HepG2 (cell line): ENCODE results near the gene SETD2. TPM values are rescaled to one million over a fixed set of nuclear protein-coding genes. Genes with fewer than 3 reads are reported as not detected.
A peak's percentile ranks its signal among the peaks of the same experiment; 100 is the strongest.

Source experiments
- BHLHE40 ChIP-seq: IDR thresholded peaks from 2 replicates; pipeline ENCODE4 v1.6.1; 2011; ENCODE audit warnings: low read length, improper control_type of control experiment
- CREBL2 ChIP-seq: sonication (generic); formaldehyde crosslinking; IDR thresholded peaks from 2 replicates; pipeline ENCODE4 v1.8.1; 2023; ENCODE audit warnings: missing genetic modification reagents, mild to moderate bottlenecking, borderline replicate concordance
- DNMT3B ChIP-seq: conservative IDR thresholded peaks from 2 replicates; pipeline ENCODE4 v1.6.1; 2016; ENCODE audit warnings: missing biosample characterization, control low read depth
- FOXK1 ChIP-seq: sonication (generic); formaldehyde crosslinking; IDR thresholded peaks from 2 replicates; pipeline ENCODE4 v1.4.0; 2020; ENCODE audit warnings: low read depth, missing genetic modification reagents, borderline replicate concordance
- GTF3A ChIP-seq: sonication (generic); formaldehyde crosslinking; conservative IDR thresholded peaks from 2 replicates; pipeline ENCODE4 v1.4.0; 2020; ENCODE audit warnings: mild to moderate bottlenecking, missing genetic modification reagents
- HHEX ChIP-seq: IDR thresholded peaks from 2 replicates; pipeline ENCODE4 v1.6.1; 2016; ENCODE audit warnings: control low read depth
- IRX3 ChIP-seq: sonication (generic); formaldehyde crosslinking; IDR thresholded peaks from 2 replicates; pipeline ENCODE4 v1.8.1; 2023; ENCODE audit warnings: mild to moderate bottlenecking, low read depth, missing genetic modification reagents, borderline replicate concordance
- KDM5A ChIP-seq: fragments of 200-600 bp; sonication (generic); IDR thresholded peaks from 2 replicates; pipeline ENCODE4 v1.7.0; 2018; ENCODE audit warnings: antibody characterized with exemption, mild to moderate bottlenecking, low read length, borderline replicate concordance
- MEIS1 ChIP-seq: sonication (generic); formaldehyde crosslinking; IDR thresholded peaks from 2 replicates; pipeline ENCODE4 v1.9.0; 2021; ENCODE audit warnings: mild to moderate bottlenecking, missing genetic modification reagents, moderate library complexity, borderline replicate concordance
- MTA1 ChIP-seq: sonication (generic); formaldehyde crosslinking; IDR thresholded peaks from 2 replicates; pipeline ENCODE4 v1.4.0; 2020; ENCODE audit warnings: missing genetic modification reagents, mild to moderate bottlenecking, borderline replicate concordance
- NFATC3 ChIP-seq: sonication (generic); formaldehyde crosslinking; IDR thresholded peaks from 2 replicates; pipeline ENCODE4 v1.5.1; 2020; ENCODE audit warnings: mild to moderate bottlenecking, missing genetic modification reagents
- NFYB ChIP-seq: sonication (generic); formaldehyde crosslinking; IDR thresholded peaks from 2 replicates; pipeline ENCODE4 v1.4.0; 2020; ENCODE audit warnings: missing genetic modification reagents
- PHF8 ChIP-seq: sonication (generic); formaldehyde crosslinking; IDR thresholded peaks from 2 replicates; pipeline ENCODE4 v1.5.0; 2020; ENCODE audit warnings: missing genetic modification reagents
- POGZ ChIP-seq: sonication (generic); formaldehyde crosslinking; IDR thresholded peaks from 2 replicates; pipeline ENCODE4 v1.4.0; 2020; ENCODE audit warnings: mild to moderate bottlenecking, missing genetic modification reagents
- SIX4 ChIP-seq: sonication (generic); formaldehyde crosslinking; IDR thresholded peaks from 2 replicates; pipeline ENCODE4 v1.4.0; 2020; ENCODE audit warnings: missing genetic modification reagents
- SRSF9 ChIP-seq: fragments of 200-400 bp; formaldehyde crosslinking; IDR thresholded peaks from 2 replicates; pipeline ENCODE4 v1.6.1; 2018; ENCODE audit warnings: borderline replicate concordance, mild to moderate bottlenecking, low read depth, low read length; ENCODE audit not compliant: insufficient read depth, poor library complexity, severe bottlenecking
- TEAD3 ChIP-seq: optimal IDR thresholded peaks from 2 replicates; pipeline ENCODE3; 2016; ENCODE audit warnings: borderline replicate concordance
- ZFP91 ChIP-seq: sonication (generic); formaldehyde crosslinking; IDR thresholded peaks from 2 replicates; pipeline ENCODE4 v1.9.0; 2022; ENCODE audit warnings: missing genetic modification reagents, mild to moderate bottlenecking, borderline replicate concordance
- ZNF235 ChIP-seq: sonication (generic); formaldehyde crosslinking; IDR thresholded peaks from 2 replicates; pipeline ENCODE4 v1.8.1; 2023; ENCODE audit warnings: mild to moderate bottlenecking, missing genetic modification reagents, borderline replicate concordance
- ZNF275 ChIP-seq: sonication (generic); formaldehyde crosslinking; IDR thresholded peaks from 2 replicates; pipeline ENCODE4 v1.8.0; 2022; ENCODE audit warnings: missing genetic modification reagents, mild to moderate bottlenecking, inconsistent platforms, borderline replicate concordance
- ZNF343 ChIP-seq: sonication (generic); formaldehyde crosslinking; IDR thresholded peaks from 2 replicates; pipeline ENCODE4 v1.4.0; 2020; ENCODE audit warnings: mild to moderate bottlenecking, missing genetic modification reagents
- ZNF563 ChIP-seq: sonication (generic); formaldehyde crosslinking; IDR thresholded peaks from 2 replicates; pipeline ENCODE4 v1.8.0; 2022; ENCODE audit warnings: mild to moderate bottlenecking, moderate library complexity, missing genetic modification reagents
- ZNF576 ChIP-seq: sonication (generic); formaldehyde crosslinking; IDR thresholded peaks from 2 replicates; pipeline ENCODE4 v1.4.0; 2020; ENCODE audit warnings: mild to moderate bottlenecking, missing genetic modification reagents
- ZNF607 ChIP-seq: sonication (generic); formaldehyde crosslinking; IDR thresholded peaks from 2 replicates; pipeline ENCODE4 v1.5.1; 2020; ENCODE audit warnings: missing genetic modification reagents, mild to moderate bottlenecking, borderline replicate concordance
- ZNF703 ChIP-seq: sonication (generic); formaldehyde crosslinking; IDR thresholded peaks from 2 replicates; pipeline ENCODE4 v1.5.1; 2020; ENCODE audit warnings: missing genetic modification reagents, mild to moderate bottlenecking, moderate library complexity, borderline replicate concordance
- ZNF782 ChIP-seq: sonication (generic); formaldehyde crosslinking; IDR thresholded peaks from 2 replicates; pipeline ENCODE4 v1.4.0; 2020; ENCODE audit warnings: missing genetic modification reagents, mild to moderate bottlenecking, borderline replicate concordance
- polyA plus RNA-seq, 8 experiments: library from polyadenylated mRNA; depleted of rRNA in 3 of 8; stranded (reverse) in 7 of 8; unstranded in 1 of 8; fragments of >200 nt; fragmentation: Illumina TruSeq in 4 of 8; extraction: Trizol in 4 of 8; gene quantifications; 2 replicates each; pipeline versions ENCODE4 v1.2.1 to v1.2.3, GENCODE V29; 2011 to 2016; ENCODE audit warnings: low read depth in 4 of 8, missing spikeins in 1 of 8, mixed read lengths in 1 of 8; ENCODE audit not compliant: insufficient read depth in 1 of 8
- total RNA-seq, 5 experiments: library from RNA; depleted of rRNA; stranded (reverse); fragments of >200 nt; fragmentation: Illumina TruSeq; extraction: Trizol; gene quantifications; 2 replicates each; pipeline ENCODE4 v1.2.3, GENCODE V29; 2016; ENCODE audit warnings: low read depth in 1 of 5

SETD2 gene
- total and polyA plus RNA-seq, 2 of the 13 experiments (the other 11 are each of a cell fraction or from before 2014, with no cell fraction given): 14.2 to 24.2 TPM

- TF ChIP-seq ZNF576 (CRISPR knock-in tag): no peak
- no peak for TF ChIP-seq ZNF703 (CRISPR knock-in tag)
- no peak for TF ChIP-seq FOXK1 (CRISPR knock-in tag)
- TF ChIP-seq ZNF563 (CRISPR knock-in tag): peak; percentile 55; the same call in 1 of the 2 replicates
- TF ChIP-seq ZNF235 (CRISPR knock-in tag): 0 out of 2 replicates have a peak, but pooled peaks have one; percentile 62
- peak; percentile 80; the same call in 1 of the 2 replicates for TF ChIP-seq CREBL2 (CRISPR knock-in tag)
- peak; percentile 16; the same call in 1 of the 2 replicates for TF ChIP-seq KDM5A
- TF ChIP-seq TEAD3 (CRISPR knock-in tag): peak; percentile 7
- no peak for TF ChIP-seq NFATC3 (CRISPR knock-in tag)
- TF ChIP-seq DNMT3B (CRISPR knock-in tag): no peak
- TF ChIP-seq SIX4 (CRISPR knock-in tag): no peak
- peak; percentile 97 for TF ChIP-seq PHF8 (CRISPR knock-in tag)
- 0 out of 2 replicates have a peak, but pooled peaks have one; percentile 13 for TF ChIP-seq ZNF275 (CRISPR knock-in tag)
- no peak; the same call in 1 of the 2 replicates for TF ChIP-seq ZFP91 (CRISPR knock-in tag)
- TF ChIP-seq BHLHE40: no peak
- TF ChIP-seq HHEX (CRISPR knock-in tag): no peak
- no peak for TF ChIP-seq POGZ
- no peak for TF ChIP-seq ZNF607
- no peak for TF ChIP-seq ZNF782
- TF ChIP-seq ZNF343 (CRISPR knock-in tag): 0 out of 2 replicates have a peak, but pooled peaks have one; percentile 35
- 0 out of 2 replicates have a peak, but pooled peaks have one; percentile 62 for TF ChIP-seq GTF3A (CRISPR knock-in tag)
- peak; percentile 54; the same call in 1 of the 2 replicates for TF ChIP-seq MTA1 (CRISPR knock-in tag)
- no peak for TF ChIP-seq NFYB
- 0 out of 2 replicates have a peak, but pooled peaks have one; percentile 7 for TF ChIP-seq IRX3 (CRISPR knock-in tag)
- no peak for TF ChIP-seq SRSF9
- TF ChIP-seq MEIS1: no peak
Measured at GRCh38 chr3:47163169-47164006, 525 bp downstream of the SETD2 start (continued).
